H9 (cell line): Measurements from ENCODE around the gene SMC2. TPM values are rescaled to one million over a fixed set of nuclear protein-coding genes. Genes with fewer than 3 reads are reported as not detected.

Source experiments
- DNase-seq: peaks from one replicate; pipeline ENCODE4 v3.0.0-alpha.2; 2017
- H2AFZ ChIP-seq: one replicate; pipeline ENCODE4 v1.6.1; 2013; ENCODE audit warnings: mild to moderate bottlenecking, low read length, control low read depth, moderate library complexity
- H2AK5ac ChIP-seq: 2 replicates; pipeline ENCODE4 v1.6.1; 2013; ENCODE audit warnings: low read length, control low read depth, mixed read lengths; ENCODE audit not compliant: insufficient read length
- H2BK120ac ChIP-seq: one replicate; pipeline ENCODE4 v1.6.1; 2013; ENCODE audit warnings: low read depth, mild to moderate bottlenecking, low read length, control low read depth, inconsistent platforms; ENCODE audit not compliant: poor library complexity, severe bottlenecking
- H2BK12ac ChIP-seq: 2 replicates; pipeline ENCODE4 v1.6.1; 2013; ENCODE audit warnings: low read length, control low read depth, mixed read lengths, low read depth; ENCODE audit not compliant: insufficient read length
- H2BK15ac ChIP-seq: 2 replicates; pipeline ENCODE4 v1.6.1; 2013; ENCODE audit warnings: low read depth, low read length, control low read depth
- H2BK20ac ChIP-seq: one replicate; pipeline ENCODE4 v1.6.1; 2013; ENCODE audit warnings: low read depth, mild to moderate bottlenecking, low read length, control low read depth, inconsistent platforms; ENCODE audit not compliant: poor library complexity, severe bottlenecking
- H2BK5ac ChIP-seq: 2 replicates; pipeline ENCODE4 v1.6.1; 2013; ENCODE audit warnings: low read length, control low read depth, mixed read lengths; ENCODE audit not compliant: insufficient read length
- H3K14ac ChIP-seq: 2 replicates; pipeline ENCODE4 v1.6.1; 2013; ENCODE audit warnings: low read length, control low read depth; ENCODE audit not compliant: insufficient read depth
- H3K18ac ChIP-seq: 2 replicates; pipeline ENCODE4 v1.6.1; 2013; ENCODE audit warnings: low read depth, mild to moderate bottlenecking, mixed read lengths, low read length, control low read depth; ENCODE audit not compliant: insufficient read length
- H3K23ac ChIP-seq: 2 replicates; pipeline ENCODE4 v1.6.1; 2013; ENCODE audit warnings: low read length, control low read depth, mixed read lengths, low read depth; ENCODE audit not compliant: insufficient read length
- H3K23me2 ChIP-seq: 2 replicates; pipeline ENCODE4 v1.6.1; 2013; ENCODE audit warnings: low read depth, mild to moderate bottlenecking, mixed read lengths, low read length, control low read depth; ENCODE audit not compliant: insufficient read length, poor library complexity, severe bottlenecking
- H3K27ac ChIP-seq: 2 replicates; pipeline ENCODE4 v1.5.1; 2013; ENCODE audit warnings: low read length, control low read depth, mixed read lengths, low read depth; ENCODE audit not compliant: insufficient read length
- H3K27me3 ChIP-seq: 2 replicates; pipeline ENCODE4 v1.6.1; 2013; ENCODE audit warnings: low read length, control low read depth, inconsistent platforms; ENCODE audit not compliant: insufficient read depth
- H3K4ac ChIP-seq: 2 replicates; pipeline ENCODE4 v1.6.1; 2013; ENCODE audit warnings: low read depth, mild to moderate bottlenecking, control low read depth, inconsistent platforms, low read length, moderate library complexity
- H3K4me1 ChIP-seq: 2 replicates; pipeline ENCODE4 v1.6.1; 2013; ENCODE audit warnings: low read length, control low read depth, inconsistent platforms; ENCODE audit not compliant: insufficient read depth
- H3K4me2 ChIP-seq: 2 replicates; pipeline ENCODE4 v1.6.1; 2013; ENCODE audit warnings: low read length, control low read depth, mixed read lengths; ENCODE audit not compliant: insufficient read length, insufficient read depth
- H3K56ac ChIP-seq: 2 replicates; pipeline ENCODE4 v1.6.1; 2013; ENCODE audit warnings: low read depth, mild to moderate bottlenecking, mixed read lengths, low read length, control low read depth; ENCODE audit not compliant: insufficient read length
- H3K79me1 ChIP-seq: 2 replicates; pipeline ENCODE4 v1.6.1; 2013; ENCODE audit warnings: low read depth, mild to moderate bottlenecking, moderate library complexity, low read length, control low read depth, inconsistent platforms; ENCODE audit not compliant: insufficient read depth, poor library complexity, severe bottlenecking
- H3K79me2 ChIP-seq: 2 replicates; pipeline ENCODE4 v1.6.1; 2013; ENCODE audit warnings: low read length, control low read depth, inconsistent platforms; ENCODE audit not compliant: insufficient read depth
- H3K9ac ChIP-seq: 2 replicates; pipeline ENCODE4 v1.6.1; 2013; ENCODE audit warnings: low read length, control low read depth, mixed read lengths; ENCODE audit not compliant: insufficient read length; ENCODE audit errors: extremely low read depth
- H3K9me3 ChIP-seq: one replicate; pipeline ENCODE4 v1.6.1; 2013; ENCODE audit warnings: low read depth, low read length, inconsistent platforms; ENCODE audit not compliant: control insufficient read depth
- H3T11ph ChIP-seq: one replicate; pipeline ENCODE4 v1.6.1; 2013; ENCODE audit warnings: mild to moderate bottlenecking, low read length, control low read depth, inconsistent platforms
- H4K20me1 ChIP-seq: one replicate; pipeline ENCODE4 v1.6.1; 2013; ENCODE audit not compliant: control insufficient read depth, insufficient read length, insufficient read depth
- H4K5ac ChIP-seq: 2 replicates; pipeline ENCODE4 v1.6.1; 2013; ENCODE audit warnings: low read depth, mild to moderate bottlenecking, mixed read lengths, low read length, control low read depth; ENCODE audit not compliant: insufficient read length
- H4K8ac ChIP-seq: replicated peaks from 2 replicates; pipeline ENCODE4 v1.6.1; 2013; ENCODE audit warnings: low read length, control low read depth, mixed read lengths, low read depth; ENCODE audit not compliant: insufficient read length
- H4K91ac ChIP-seq: 2 replicates; pipeline ENCODE4 v1.6.1; 2013; ENCODE audit warnings: low read depth, mild to moderate bottlenecking, moderate library complexity, mixed read lengths, low read length, control low read depth; ENCODE audit not compliant: insufficient read length
- H3K27ac Mint-ChIP-seq, 3 experiments: 2 replicates in 2 of 3; 3 replicates in 1 of 3; pipeline ENCODE4 v1.8.0; 2020 to 2021; ENCODE audit warnings: mixed read lengths in 3 of 3, mild to moderate bottlenecking in 1 of 3, moderate library complexity in 1 of 3
- H3K27me3 Mint-ChIP-seq: 2 replicates; pipeline ENCODE4 v1.8.0; 2021; ENCODE audit warnings: low read depth, mild to moderate bottlenecking, moderate library complexity, mixed read lengths
- H3K36me3 Mint-ChIP-seq, 3 experiments: 2 replicates in 2 of 3; 3 replicates in 1 of 3; pipeline ENCODE4 v1.8.0; 2020 to 2021; ENCODE audit warnings: low read depth in 3 of 3, mixed read lengths in 3 of 3; ENCODE audit not compliant: insufficient read depth in 1 of 3
- H3K4me1 Mint-ChIP-seq, 2 experiments: 2 replicates each; pipeline ENCODE4 v1.8.0; 2020; ENCODE audit warnings: mixed read lengths in 2 of 2
- H3K4me3 Mint-ChIP-seq, 2 experiments: 2 replicates in 1 of 2; 3 replicates in 1 of 2; pipeline ENCODE4 v1.8.0; 2020 to 2021; ENCODE audit warnings: mild to moderate bottlenecking in 2 of 2, mixed read lengths in 2 of 2, moderate library complexity in 1 of 2
- H3K9me3 Mint-ChIP-seq, 2 experiments: 2 replicates in 1 of 2; 3 replicates in 1 of 2; pipeline ENCODE4 v1.8.0; 2020; ENCODE audit warnings: mild to moderate bottlenecking in 2 of 2, mixed read lengths in 2 of 2, moderate library complexity in 1 of 2
- CTCF ChIP-seq: fragments of 200-600 bp; sonication (generic); conservative IDR thresholded peaks from 3 replicates; pipeline ENCODE4 v1.8.0; 2021; ENCODE audit warnings: antibody characterized with exemption, mild to moderate bottlenecking
- WGBS: extraction: QIAGEN DNeasy Blood & Tissue Kit; methylation state at CpG from one replicate; pipeline ENCODE4 v1.1.7; 2013; ENCODE audit warnings: missing lambda C conversion rate, low lambda C conversion rate, mixed read lengths; ENCODE audit not compliant: insufficient read length; ENCODE audit errors: extremely low coverage; 5-methylcytosine and 5-hydroxymethylcytosine counted together
- total RNA-seq: library from RNA; stranded (reverse); gene quantifications from 2 replicates; pipeline ENCODE4 v1.2.1, GENCODE V29; 2021

The SMC2 gene
- total RNA-seq, 1 experiment from 2014 or later, result 47.0 TPM

GRCh38 chr9:104075801-104076753 lies 18.0 kb upstream of the SMC2 start:
- H4K20me1 ChIP-seq, result no peaks in the 10 kb centered on the region
- no peak overlapping the region for H3K56ac ChIP-seq
- no peak overlapping the region for H2BK120ac ChIP-seq
- no peak overlapping the region for H2AK5ac ChIP-seq
- no peak overlapping the region for H3K27ac ChIP-seq
- H3K23me2 ChIP-seq, result no peaks in the 10 kb centered on the region
- no peak overlapping the region for H4K91ac ChIP-seq
- no peak overlapping the region for H2AFZ ChIP-seq
- H3K79me2 ChIP-seq, result no peaks in the 10 kb centered on the region
- Mint-ChIP-seq H3K27ac (no peak overlapping the region), H3K4me1 (no peaks in the 10 kb centered on the region), H3K4me3 (no peak overlapping the region), H3K9me3 (peaks cover 11 to 16% of the 10 kb centered on the region in 2 experiments), H3K36me3 (peaks cover 0 to 8% (median 2%) of the 10 kb centered on the region in 3 experiments; a peak in 4 of 7 replicates), H3K27me3 (no peaks in the 10 kb centered on the region)
- H2BK20ac ChIP-seq, result no peak overlapping the region
- H2BK5ac ChIP-seq, result no peak overlapping the region
- H3K27me3 ChIP-seq, result no peaks in the 10 kb centered on the region
- no peak overlapping the region for H3T11ph ChIP-seq
- no CpG with 5 or more reads among the region's 2 CpGs for WGBS
- no peak overlapping the region for H3K4me2 ChIP-seq
- no peak overlapping the region for H2BK15ac ChIP-seq
- no peaks in the 10 kb centered on the region for H3K9me3 ChIP-seq
- no peak overlapping the region for H3K4ac ChIP-seq
- no peaks in the 10 kb centered on the region for H3K4me1 ChIP-seq
- no peak overlapping the region for H3K14ac ChIP-seq
- H3K79me1 ChIP-seq, result no peaks in the 10 kb centered on the region
- DNase-seq, result no peak
- no peak overlapping the region for H3K9ac ChIP-seq
- H4K5ac ChIP-seq, result no peak overlapping the region
- H3K23ac ChIP-seq, result no peak overlapping the region
- TF ChIP-seq CTCF, result no peak
- no peak overlapping the region for H4K8ac ChIP-seq
- H3K18ac ChIP-seq, result no peak overlapping the region
- no peak overlapping the region for H2BK12ac ChIP-seq
